Stimulated activated CD4-positive, alpha-beta T cell treated with anti-CD3 and anti-CD28 coated beads, Interleukin-1b, Interleukin-23, amount 100 ng/mL, for 1 hour (primary cell): ENCODE data around the gene ABCC8.

ENCODE experiments used
- DNase-seq, 2 donors: peaks; one replicate each; pipeline ENCODE4 v3.0.0-alpha.2; 2020; ENCODE audit warnings: low read depth in 2 of 2

Gene ABCC8

GRCh38 chr11:17506314-17506713 lies 29.7 kb upstream of the ABCC8 start:
- DNase-seq, result no peak

DNA sequence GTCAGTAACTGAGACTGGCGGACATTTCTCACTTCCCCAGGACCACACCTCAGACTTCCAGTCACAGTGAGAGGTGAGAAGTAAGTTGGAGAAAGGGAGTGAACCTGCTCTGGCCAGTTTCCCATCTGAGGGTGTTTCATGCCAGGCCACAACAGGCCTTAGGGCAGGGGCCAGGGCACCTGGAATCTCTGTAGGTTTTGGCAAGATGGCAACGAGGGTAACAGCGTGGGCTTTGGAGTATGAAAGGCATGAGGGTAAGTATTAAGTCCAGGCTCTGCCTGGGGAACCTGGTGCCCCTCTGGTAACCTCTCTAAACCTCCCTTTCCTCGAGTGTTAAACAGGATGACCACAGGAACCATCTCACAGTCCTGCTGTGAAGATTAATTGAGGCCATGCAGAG lies 28.5 kb upstream of the ABCC8 start:
- no peak for DNase-seq

- DNase-seq, result peak; percentile 33 to 73
Observed at GRCh38 chr11:17504330-17505107, 27.9 kb upstream of the ABCC8 start.

GRCh38 chr11:17502630-17503029 lies 26.0 kb upstream of the ABCC8 start:
- no peak for DNase-seq

DNA sequence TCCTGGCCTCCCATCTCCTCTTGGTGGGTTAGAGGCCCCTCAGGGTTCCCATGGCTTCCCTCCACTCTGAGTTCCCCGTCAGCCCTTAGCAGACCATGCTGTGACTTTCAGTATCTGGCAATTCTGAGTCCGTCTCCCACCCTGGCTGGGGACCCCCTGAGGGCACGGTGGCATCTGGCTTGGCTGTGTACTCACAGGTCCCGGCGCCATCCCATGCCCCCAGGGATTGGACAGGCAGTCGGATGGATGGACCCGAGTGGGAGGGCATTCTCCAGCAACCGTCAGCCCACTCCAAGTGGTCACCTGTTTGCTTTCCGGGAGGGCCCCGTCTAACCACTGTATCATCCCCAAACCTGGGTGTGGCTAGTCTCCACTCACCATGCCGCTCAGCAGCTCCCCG lies 24.0 kb upstream of the ABCC8 start:
- no peak for DNase-seq

- no peak for DNase-seq
Observed at GRCh38 chr11:17498475-17498874, 21.8 kb upstream of the ABCC8 start.

DNA sequence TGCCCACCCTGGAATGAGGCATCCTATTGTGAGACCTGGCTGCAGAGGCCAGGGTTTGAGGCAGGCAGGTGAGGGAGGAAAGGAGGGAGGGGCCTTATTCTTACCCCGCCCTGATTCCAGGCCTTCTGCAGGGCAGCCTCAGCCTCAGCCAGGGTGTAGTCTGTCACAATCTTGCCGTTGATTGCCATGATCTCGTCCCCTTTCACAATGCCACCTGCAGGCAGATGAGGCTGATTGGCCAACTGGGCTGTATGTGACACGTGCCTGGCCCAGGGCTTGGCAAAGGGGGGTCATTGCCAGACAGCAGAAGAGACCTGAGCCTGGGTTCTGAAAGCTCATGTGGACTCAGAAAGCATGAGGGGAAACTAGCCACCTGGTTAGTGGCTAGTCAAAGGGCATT lies 21.4 kb upstream of the ABCC8 start:
- DNase-seq, result no peak

DNA sequence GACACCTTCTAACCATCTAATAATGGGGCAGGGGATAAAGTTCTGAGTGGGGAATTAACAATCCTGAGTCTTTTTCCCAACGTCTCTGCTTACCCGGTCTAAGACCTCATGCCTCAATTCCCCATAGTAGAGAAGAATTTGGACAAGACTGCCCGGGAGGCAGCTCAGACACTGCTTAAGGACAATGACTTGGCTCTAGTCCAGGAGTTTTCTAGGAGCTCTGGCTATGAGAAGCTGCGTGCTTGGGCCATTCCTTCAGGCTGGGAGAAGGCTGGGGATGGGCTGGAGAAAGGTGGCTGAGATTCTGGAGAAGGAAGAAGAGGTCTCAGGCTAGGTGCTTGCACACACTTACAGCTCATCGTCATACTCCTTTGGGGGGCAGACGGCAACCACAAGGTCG lies 19.8 kb upstream of the ABCC8 start:
- DNase-seq, result no peak

DNA sequence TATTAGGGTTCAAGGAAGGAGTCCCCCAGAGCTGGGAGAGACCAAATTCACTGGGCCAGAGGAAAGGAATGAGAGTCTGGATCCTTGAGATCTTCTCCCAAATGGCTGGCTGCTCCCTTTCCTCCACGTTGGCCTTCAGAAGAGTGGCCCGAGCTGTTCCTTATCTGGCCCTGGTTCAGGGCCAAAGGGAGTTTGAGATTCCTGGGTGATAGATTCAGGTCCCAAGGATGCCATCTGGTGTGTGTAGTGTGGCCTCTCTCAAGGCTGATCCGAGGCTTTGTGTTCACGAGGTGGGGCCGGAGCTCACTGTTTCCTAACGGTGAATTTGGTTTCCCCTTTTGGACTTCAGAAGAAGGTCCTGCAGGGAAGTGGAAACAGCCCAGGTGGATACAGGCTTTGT lies 17.4 kb upstream of the ABCC8 start:
- no peak for DNase-seq

DNA sequence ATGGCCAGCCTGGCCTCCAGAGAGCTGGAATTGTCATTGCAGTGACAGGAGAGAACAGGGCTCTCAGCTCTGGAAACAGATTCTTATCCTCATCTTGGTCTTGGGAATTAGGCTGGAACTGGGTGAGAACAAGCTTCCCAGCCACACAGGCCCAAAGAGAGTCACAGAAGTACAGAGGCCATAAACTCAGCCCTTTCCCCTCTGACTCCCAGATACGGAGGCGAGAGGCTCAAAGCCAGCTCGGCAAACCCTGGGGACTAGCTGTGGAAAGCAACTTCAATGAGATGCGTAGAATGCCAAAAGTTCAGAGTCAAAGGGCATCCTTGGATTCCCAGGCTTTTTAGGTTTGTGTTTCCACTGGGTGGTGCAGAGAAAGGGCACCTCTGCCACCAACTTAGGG lies 14.3 kb upstream of the ABCC8 start:
- no peak for DNase-seq

- DNase-seq, result no peak
Observed at GRCh38 chr11:17490232-17490631, 13.6 kb upstream of the ABCC8 start.

GRCh38 chr11:17489751-17490150 lies 13.1 kb upstream of the ABCC8 start:
- no peak for DNase-seq

GRCh38 chr11:17488563-17488962 lies 11.9 kb upstream of the ABCC8 start:
- DNase-seq, result no peak

DNA sequence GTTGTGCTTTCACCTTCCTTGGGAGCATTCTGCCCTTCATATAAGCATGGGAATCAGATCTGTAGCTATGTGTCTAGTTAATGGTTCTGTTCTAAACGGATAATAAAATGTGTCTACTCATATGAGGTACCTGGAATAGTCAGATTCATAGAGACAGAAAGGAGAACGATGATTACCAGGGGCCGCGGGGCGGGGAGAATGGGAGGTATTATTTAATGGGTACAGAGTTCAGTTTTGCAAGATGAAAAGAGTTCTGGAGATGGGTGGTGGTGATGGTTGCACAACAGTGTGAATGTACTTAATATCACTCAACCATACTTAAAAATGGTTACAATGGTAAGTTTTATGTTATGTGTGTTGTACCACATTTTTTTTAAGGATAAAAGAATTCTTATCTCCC lies 10.0 kb upstream of the ABCC8 start:
- no peak for DNase-seq

GRCh38 chr11:17483505-17483904 lies 6.9 kb upstream of the ABCC8 start:
- no peak for DNase-seq

DNA sequence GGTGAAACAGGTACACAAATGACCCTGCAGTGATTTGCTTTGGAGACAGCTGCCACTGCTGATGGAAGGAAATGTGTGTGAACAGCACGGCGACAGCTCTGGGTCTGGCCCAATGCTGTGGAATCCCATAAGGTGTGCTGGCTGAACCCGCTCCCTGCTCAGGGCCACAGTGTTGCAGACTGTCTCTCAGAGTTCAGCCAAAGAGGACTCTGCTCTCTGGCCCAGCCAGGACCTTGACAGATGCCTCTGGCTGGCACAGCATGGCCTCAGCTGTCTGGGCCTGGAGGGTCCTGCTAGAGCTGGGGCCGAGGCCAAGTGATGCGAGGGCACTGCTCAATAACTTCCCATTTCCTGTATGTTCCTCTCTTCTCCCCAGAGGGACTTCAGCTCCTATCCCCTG lies 5.3 kb upstream of the ABCC8 start:
- no peak for DNase-seq

- no peak for DNase-seq
Observed at GRCh38 chr11:17479284-17480214, 2.9 kb upstream of the ABCC8 start.

DNA sequence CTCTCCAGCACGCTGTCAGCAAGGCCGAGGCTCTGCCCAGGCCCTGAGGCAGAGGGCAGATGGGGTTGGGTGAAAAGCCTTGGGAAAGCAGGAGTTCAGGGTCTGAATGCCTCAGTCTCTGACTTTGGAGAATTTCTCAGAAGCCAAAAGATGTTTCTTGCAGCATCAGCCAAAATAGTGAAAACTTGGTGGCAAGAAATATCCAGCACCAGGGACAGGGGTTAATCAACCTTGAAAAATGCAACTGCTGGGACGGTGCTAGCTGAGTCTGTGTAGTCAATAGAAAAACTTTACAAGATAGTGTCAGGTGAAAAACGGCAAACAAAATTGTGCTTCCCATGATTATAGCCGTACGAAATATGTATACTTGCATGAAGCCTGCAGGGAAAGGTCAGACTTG lies 1.4 kb upstream of the ABCC8 start:
- no peak for DNase-seq

- no peak for DNase-seq
Observed at GRCh38 chr11:17477361-17477760, 716 bp upstream of the ABCC8 start.

GRCh38 chr11:17477084-17477333 lies 364 bp upstream of the ABCC8 start:
- no peak for DNase-seq

- no peak for DNase-seq
Observed at GRCh38 chr11:17475666-17476316, 854 bp downstream of the ABCC8 start.

- DNase-seq, result no peak
Observed at GRCh38 chr11:17473071-17473744, 3.4 kb downstream of the ABCC8 start.
